Sciatic nerve (tissue), 2 donors: ENCODE results near the gene EMC9. TPM values are rescaled to one million over a fixed set of nuclear protein-coding genes. Genes with fewer than 3 reads are reported as not detected.
A peak's percentile ranks its signal among the peaks of the same experiment; 100 is the strongest.

Experiments used
- ATAC-seq: fragments of 200-7000 bp; cut with Tn5 transposase; one replicate; pipeline ENCODE4 v1.9.1; 2020; ENCODE audit warnings: mild to moderate bottlenecking, moderate library complexity
- DNase-seq: peaks from one replicate; pipeline ENCODE4 v3.0.0-alpha.2; 2020; ENCODE audit warnings: low spot score
- intact Hi-C: fragments of 100-400 bp; cut with DNase I; formaldehyde crosslinking; loops from one replicate; pipeline ENCODE4 v1.14.2; 2022
- microRNA-seq: library from miRNA; unstranded; fragments of <30 nt; microRNA quantifications from one replicate; pipeline ENCODE4 v1.2.0, GENCODE V29; 2020
- total RNA-seq: library from RNA; stranded (reverse); fragmentation: NEBNext Ultra II Directional; extraction: Animal tissue kit (Norgen Biotek cat#: 25700); gene quantifications from one replicate; pipeline ENCODE4 v1.2.1, GENCODE V29; 2021
- donor health status: DM: no; HTN: no; CAD: no.
- donor health status: DM: no; HTN: no; CAD: no.

Gene EMC9
- total RNA-seq, 1 donor from 2014 or later: 14.8 TPM

GRCh38 chr14:24098927-24099813 lies 42.2 kb downstream of the EMC9 start:
- ATAC-seq: no peak

GRCh38 chr14:24098229-24098926 lies 43.0 kb downstream of the EMC9 start:
- no peak for DNase-seq
- no peak for ATAC-seq
- intact Hi-C loops: loop anchor here (5.0 kb wide), 1 partner anchor 41 kb away; no protein-coding TSS in a partner anchor

More at GRCh38 chr14:24098927-24099813, 42.2 kb downstream of the EMC9 start:
- intact Hi-C loops: loop anchor here (5.0 kb wide), 1 partner anchor 42 kb away; no protein-coding TSS in a partner anchor
- no peak for DNase-seq

- DNase-seq: no peak
- ATAC-seq: no peak
- intact Hi-C loops: loop anchor here (5.0 kb wide), 1 partner anchor 39 kb away; no protein-coding TSS in a partner anchor
Observed at GRCh38 chr14:24096545-24097181, 44.7 kb downstream of the EMC9 start.

- DNase-seq (no peak), ATAC-seq (peak; percentile 19)
- intact Hi-C loops: loop anchor here (5.0 kb wide), 1 partner anchor 38 kb away; no protein-coding TSS in a partner anchor
Observed at GRCh38 chr14:24095271-24096068, 45.9 kb downstream of the EMC9 start.

- no peak for ATAC-seq
- peak; percentile 71 for DNase-seq
- intact Hi-C loops: loop anchor here (5.0 kb wide), 1 partner anchor 38 kb away; no protein-coding TSS in a partner anchor
Observed at GRCh38 chr14:24094841-24095270, 46.5 kb downstream of the EMC9 start.

- ATAC-seq (peak; percentile 94), DNase-seq (peak; percentile 92)
- intact Hi-C loops: no loop called here
Observed at GRCh38 chr14:24093901-24094840, 47.2 kb downstream of the EMC9 start, which contains the start of gene PCK2. PCK2 (plus strand) TSS chr14:24094311; CDS start chr14:24094406, 95 bp downstream.

GRCh38 chr14:24093207-24093900 lies 48.0 kb downstream of the EMC9 start:
- ATAC-seq (no peak), DNase-seq (no peak)
- intact Hi-C loops: no loop called here

GRCh38 chr14:24092505-24093206 lies 48.7 kb downstream of the EMC9 start:
- intact Hi-C loops: no loop called here
- DNase-seq (no peak), ATAC-seq (peak; percentile 5)

GRCh38 chr14:24092110-24092504 lies 49.3 kb downstream of the EMC9 start:
- ATAC-seq (no peak), DNase-seq (no peak)
- intact Hi-C loops: no loop called here

GRCh38 chr14:24089890-24090289 lies 51.5 kb downstream of the EMC9 start:
- ATAC-seq (no peak), DNase-seq (no peak)
- intact Hi-C loops: no loop called here

Small RNA genes lying within 50 kb of the gene (microRNA-seq; reads per million reads assigned to microRNA genes)
- gene MIR7703: not detected

Other genes starting within 250 kb of the EMC9 start
- 24.3 TPM for gene DHRS4, start 187.8 kb downstream of the EMC9 start, total RNA-seq
- 23.0 TPM for gene DHRS4L2, start 152.7 kb downstream of the EMC9 start, total RNA-seq
- 0.58 TPM for gene CARMIL3, start 89.6 kb downstream of the EMC9 start, total RNA-seq
- gene CPNE6, start 70.0 kb downstream of the EMC9 start, total RNA-seq: not detected
- gene PCK2, start 47.3 kb downstream of the EMC9 start, total RNA-seq: 11.9 TPM
- gene DCAF11, start 26.8 kb downstream of the EMC9 start, total RNA-seq: 47.6 TPM
- 2.9 TPM for gene NRL, start 26.6 kb downstream of the EMC9 start, total RNA-seq
- 0.76 TPM for gene FITM1, start 10.9 kb downstream of the EMC9 start, total RNA-seq
- gene PSME1, start 5.4 kb downstream of the EMC9 start, total RNA-seq: 116 TPM
- gene PSME2, start 5.0 kb upstream of the EMC9 start, total RNA-seq: 77.7 TPM
- 61.5 TPM for gene RNF31, start 5.9 kb upstream of the EMC9 start, total RNA-seq
- 107 TPM for gene IRF9, start 19.7 kb upstream of the EMC9 start, total RNA-seq
- 20.9 TPM for gene REC8, start 30.5 kb upstream of the EMC9 start, total RNA-seq
- 17.7 TPM for gene IPO4, start 47.2 kb upstream of the EMC9 start, total RNA-seq
- gene TM9SF1, start 53.9 kb upstream of the EMC9 start, total RNA-seq: 40.8 TPM
- gene TSSK4, start 64.1 kb upstream of the EMC9 start, total RNA-seq: not detected
- gene CHMP4A, start 71.9 kb upstream of the EMC9 start, total RNA-seq: 56.4 TPM
- 13.8 TPM for gene MDP1, start 74.5 kb upstream of the EMC9 start, total RNA-seq
- 132 TPM for gene NEDD8, start 90.8 kb upstream of the EMC9 start, total RNA-seq
- gene GMPR2, start 91.3 kb upstream of the EMC9 start, total RNA-seq: 52.0 TPM
- 81.1 TPM for gene TINF2, start 101.0 kb upstream of the EMC9 start, total RNA-seq
- 13.2 TPM for gene TGM1, start 121.6 kb upstream of the EMC9 start, total RNA-seq
- gene RABGGTA, start 130.0 kb upstream of the EMC9 start, total RNA-seq: 31.9 TPM
- 27.7 TPM for gene DHRS1, start 158.2 kb upstream of the EMC9 start, total RNA-seq
- gene NOP9, start 158.3 kb upstream of the EMC9 start, total RNA-seq: 21.4 TPM
- 17.3 TPM for gene CIDEB, start 166.4 kb upstream of the EMC9 start, total RNA-seq
- gene LTB4R2, start 168.5 kb upstream of the EMC9 start, total RNA-seq: 5.6 TPM
- 6.7 TPM for gene LTB4R, start 169.9 kb upstream of the EMC9 start, total RNA-seq
- 68.1 TPM for gene ADCY4, start 193.5 kb upstream of the EMC9 start, total RNA-seq
- 8.9 TPM for gene RIPK3, start 198.4 kb upstream of the EMC9 start, total RNA-seq
- gene NFATC4, start 226.6 kb upstream of the EMC9 start, total RNA-seq: 78.9 TPM